NT2/D1 (cell line): ENCODE measurements around the gene DDHD1.
"Not testable (repeated sequence)": the region's sequence is repeated elsewhere in the genome, so short reads cannot be mapped to it uniquely, and the experiment has no call there.

ENCODE experiments used
- DNase-seq: peaks from one replicate; pipeline ENCODE4 v3.0.0-alpha.2; 2011; ENCODE audit warnings: low read depth, low spot score
- H3K27me3 ChIP-seq: 2 replicates; pipeline ENCODE4 v1.6.0; 2011; ENCODE audit warnings: mild to moderate bottlenecking; ENCODE audit not compliant: insufficient read length, insufficient read depth
- H3K36me3 ChIP-seq: 2 replicates; pipeline ENCODE4 v1.6.1; 2011; ENCODE audit warnings: mild to moderate bottlenecking, low read length, mixed read lengths; ENCODE audit not compliant: insufficient read depth, insufficient read length
- H3K4me1 ChIP-seq: 2 replicates; pipeline ENCODE4 v1.5.1; 2011; ENCODE audit not compliant: insufficient read depth, insufficient read length
- H3K4me3 ChIP-seq: 2 replicates; pipeline ENCODE4 v1.5.1; 2011; ENCODE audit warnings: low read depth; ENCODE audit not compliant: insufficient read length
- H3K9ac ChIP-seq: 2 replicates; pipeline ENCODE4 v1.6.0; 2011; ENCODE audit warnings: low read depth; ENCODE audit not compliant: insufficient read length
- H3K9me3 ChIP-seq: 2 replicates; pipeline ENCODE4 v1.5.1; 2011; ENCODE audit warnings: mild to moderate bottlenecking, low read length; ENCODE audit not compliant: insufficient read depth
- SUZ12 ChIP-seq: IDR thresholded peaks from 2 replicates; pipeline ENCODE4 v1.6.1; 2011; ENCODE audit not compliant: insufficient read length, insufficient read depth; ENCODE audit errors: extremely low read depth
- YY1 ChIP-seq: IDR thresholded peaks from 2 replicates; pipeline ENCODE4 v1.6.1; 2011; ENCODE audit not compliant: insufficient read length, insufficient read depth
- ZNF274 ChIP-seq: IDR thresholded peaks from 2 replicates; pipeline ENCODE4 v1.6.1; 2011; ENCODE audit warnings: mild to moderate bottlenecking, low read depth, low read length

DDHD1 gene

DNA sequence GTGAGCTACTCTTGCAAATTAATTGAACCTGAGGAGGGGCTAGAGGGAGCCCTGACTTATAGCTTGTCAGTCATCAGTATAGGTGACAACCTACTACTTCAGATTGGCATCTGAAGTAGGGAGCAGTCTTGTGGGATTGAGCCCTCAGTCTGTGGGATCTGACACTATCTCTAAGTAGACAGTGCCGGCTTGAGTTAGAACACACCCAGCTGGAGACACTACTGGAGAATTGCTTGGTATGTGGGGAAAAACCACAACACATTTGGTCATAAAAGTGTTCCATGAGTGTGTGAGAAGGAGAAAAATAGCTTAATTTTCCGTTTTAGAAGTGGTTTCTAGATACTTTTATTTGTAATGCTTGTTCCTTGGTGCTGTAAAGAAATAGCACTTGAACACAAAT is 30.5 kb upstream of the DDHD1 start:
- no peak overlapping the region for H3K4me3 ChIP-seq

DNA sequence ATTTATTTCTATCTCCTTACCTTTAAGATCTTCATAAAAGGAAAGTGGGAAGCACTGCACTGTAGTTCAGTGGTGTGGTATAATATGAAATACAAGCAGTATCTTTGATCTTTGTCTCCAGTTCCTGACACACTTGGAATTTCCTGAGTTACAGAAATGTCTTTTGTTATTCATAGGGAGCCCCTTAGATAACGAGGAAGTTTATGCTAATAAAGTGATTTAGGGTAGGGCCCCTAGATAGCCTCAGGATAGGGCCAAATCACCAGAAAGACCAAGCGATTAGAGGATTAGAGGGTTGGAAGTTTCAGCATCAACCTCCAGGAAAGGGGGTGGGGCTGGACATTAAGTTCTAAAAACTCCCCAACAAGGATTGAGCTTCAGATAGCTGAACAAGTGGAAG is 29.9 kb upstream of the DDHD1 start:
- H3K4me3 ChIP-seq: no peak overlapping the region
- no peak for DNase-seq
- no peak overlapping the region for H3K9ac ChIP-seq
- H3K27me3 ChIP-seq: no peaks in the 10 kb centered on the region
- no peak for TF ChIP-seq YY1
- TF ChIP-seq SUZ12: no peak
- TF ChIP-seq ZNF274: no peak
- no peaks in the 10 kb centered on the region for H3K36me3 ChIP-seq
- peaks cover 22% of the 10 kb centered on the region; the same call in 1 of the 2 replicates for H3K9me3 ChIP-seq
- no peaks in the 10 kb centered on the region for H3K4me1 ChIP-seq

More for the DNA sequence above, 30.5 kb upstream of the DDHD1 start:
- Histone ChIP-seq H3K36me3 (no peaks in the 10 kb centered on the region), H3K9ac (no peak overlapping the region), H3K4me1 (no peaks in the 10 kb centered on the region), H3K9me3 (peaks cover 22% of the 10 kb centered on the region; the same call in 1 of the 2 replicates), H3K27me3 (no peaks in the 10 kb centered on the region)
- no peak for TF ChIP-seq YY1
- TF ChIP-seq SUZ12: no peak
- no peak for TF ChIP-seq ZNF274
- no peak for DNase-seq

DNA sequence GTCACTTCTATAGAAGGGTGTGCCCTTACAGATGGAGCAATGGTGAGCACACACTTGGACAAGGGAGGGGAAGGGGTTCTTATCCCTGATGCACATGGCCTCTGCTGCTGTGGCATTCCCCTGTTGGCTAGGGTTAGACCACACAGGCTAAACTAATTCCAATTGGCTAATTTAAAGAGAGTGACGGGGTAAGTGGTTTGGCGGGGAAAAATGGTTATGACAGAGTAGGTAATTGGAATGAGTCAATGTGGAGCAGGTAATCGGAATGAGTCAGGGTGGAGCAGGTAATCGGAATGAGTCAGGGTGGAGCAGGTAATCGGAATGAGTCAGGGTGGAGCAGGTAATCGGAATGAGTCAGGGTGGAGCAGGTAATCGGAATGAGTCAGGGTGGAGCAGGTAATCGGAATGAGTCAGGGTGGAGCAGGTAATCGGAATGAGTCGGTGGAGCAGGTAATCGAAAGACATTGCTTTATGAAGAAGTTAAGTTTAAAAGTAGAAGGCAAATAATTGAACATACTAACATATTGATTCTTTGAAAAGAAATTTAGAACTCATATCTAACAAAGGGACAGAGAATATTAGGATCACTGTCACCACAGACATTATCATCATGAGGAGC is 28.4 kb upstream of the DDHD1 start:
- not testable (repeated sequence) for H3K36me3 ChIP-seq, H3K27me3 ChIP-seq, H3K9ac ChIP-seq, H3K4me3 ChIP-seq, DNase-seq, H3K4me1 ChIP-seq
- peaks cover 22% of the 10 kb centered on the region; the same call in 1 of the 2 replicates for H3K9me3 ChIP-seq

DNA sequence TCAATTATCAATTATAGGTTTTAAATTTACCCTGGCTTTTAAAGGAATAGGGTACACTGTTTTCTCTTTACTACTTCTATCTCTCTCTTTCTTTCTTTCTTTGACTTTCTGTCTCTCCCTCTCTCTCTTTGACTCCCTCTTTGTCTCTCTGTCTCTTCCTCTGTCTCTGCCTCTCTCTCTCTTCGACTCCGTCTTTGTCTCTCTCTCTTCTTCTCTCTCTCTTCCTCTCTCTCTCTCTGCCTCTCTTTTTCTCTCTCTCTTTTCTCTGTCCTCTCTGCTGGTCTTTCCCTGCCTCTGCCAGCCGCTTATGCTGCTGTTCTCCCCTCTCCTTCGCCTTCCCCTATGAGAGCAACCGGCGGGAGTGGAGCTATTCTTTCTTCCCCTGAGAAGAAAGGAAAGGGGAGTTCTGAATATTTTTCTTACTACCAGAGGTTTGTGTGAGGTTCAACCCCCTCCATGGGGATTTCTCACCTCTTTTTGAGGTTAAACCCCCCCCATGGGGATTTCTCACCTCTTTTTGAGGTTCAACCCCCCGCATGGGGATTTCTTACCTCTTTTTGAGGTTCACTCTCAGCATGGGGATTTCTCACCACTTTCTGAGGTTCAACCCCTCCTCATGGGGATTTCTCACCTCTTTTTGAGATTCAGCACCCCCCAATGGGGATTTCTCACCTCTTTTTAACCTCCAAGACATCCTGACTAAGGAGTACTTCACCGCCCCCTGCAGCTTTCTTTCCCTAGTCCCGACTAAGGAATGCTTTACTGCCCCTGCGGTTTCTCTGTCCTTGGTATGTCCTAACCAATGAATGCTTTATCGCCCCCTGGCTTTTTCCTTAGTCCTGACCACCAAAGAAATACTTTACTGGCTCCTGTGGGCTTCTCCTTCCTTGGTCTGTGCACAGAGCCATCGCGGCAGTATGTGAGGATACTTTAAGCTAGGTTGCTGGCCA is 27.4 kb upstream of the DDHD1 start:
- Histone ChIP-seq H3K36me3 (no peaks in the 10 kb centered on the region), H3K4me3 (no peak overlapping the region), H3K4me1 (no peaks in the 10 kb centered on the region), H3K27me3 (no peaks in the 10 kb centered on the region), H3K9me3 (peaks cover 22% of the 10 kb centered on the region; the same call in 1 of the 2 replicates), H3K9ac (no peak overlapping the region)
- no peak for TF ChIP-seq SUZ12
- TF ChIP-seq ZNF274: no peak
- TF ChIP-seq YY1: no peak
- peak; percentile 43 for DNase-seq

DNA sequence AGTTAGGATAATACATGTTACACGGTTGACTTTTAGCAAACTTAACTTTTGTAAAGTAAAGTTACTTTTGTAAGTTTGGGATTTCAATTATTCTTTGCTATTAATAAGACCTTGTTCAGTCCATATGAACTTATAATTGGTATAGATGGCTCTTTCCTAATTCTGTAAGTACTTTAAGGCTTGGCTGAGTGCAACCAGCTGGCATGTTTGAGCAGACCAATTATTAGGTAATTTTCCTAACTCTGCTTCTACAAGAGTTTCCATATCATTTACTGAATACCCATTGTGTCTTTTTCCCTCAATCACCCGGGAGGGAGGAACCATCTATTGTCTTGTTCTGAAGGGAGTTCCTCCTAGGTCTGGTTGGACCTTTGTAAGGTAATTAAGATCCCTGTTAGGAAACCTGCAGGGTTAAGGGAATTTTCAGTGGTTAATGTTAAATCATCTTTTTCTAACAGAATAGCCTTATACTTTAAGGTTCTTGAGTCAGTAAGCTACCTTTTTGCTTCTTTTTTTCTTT is 26.4 kb upstream of the DDHD1 start:
- H3K9me3 ChIP-seq: peaks cover 22% of the 10 kb centered on the region; the same call in 1 of the 2 replicates
- not testable (repeated sequence) for H3K4me3 ChIP-seq, DNase-seq, H3K4me1 ChIP-seq, H3K36me3 ChIP-seq, H3K27me3 ChIP-seq, H3K9ac ChIP-seq

DNA sequence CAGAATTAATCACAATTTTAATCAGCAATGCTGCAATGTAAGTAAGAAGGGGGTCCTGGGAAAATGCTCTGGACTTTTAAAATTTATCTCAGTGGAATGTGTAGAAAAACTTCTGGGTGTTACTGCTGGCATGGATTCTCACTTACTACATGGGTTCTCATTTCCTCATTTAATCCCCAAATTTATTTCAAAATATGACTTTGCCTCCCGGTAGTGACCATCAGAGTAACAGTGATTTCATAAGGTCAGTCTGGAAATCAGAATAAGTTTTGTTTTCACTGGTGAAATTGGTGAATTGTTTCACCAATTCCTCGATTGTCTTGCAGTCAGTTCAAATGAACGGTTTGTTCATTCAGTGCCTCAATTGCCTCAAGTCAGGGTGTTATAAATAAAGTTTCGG is 22.3 kb upstream of the DDHD1 start:
- H3K9me3 ChIP-seq: no peaks in the 10 kb centered on the region
- H3K9ac ChIP-seq: no peak overlapping the region
- no peak for DNase-seq
- H3K4me3 ChIP-seq: no peak overlapping the region
- no peak for TF ChIP-seq ZNF274
- TF ChIP-seq YY1: no peak
- no peak for TF ChIP-seq SUZ12
- H3K36me3 ChIP-seq: no peaks in the 10 kb centered on the region
- no peaks in the 10 kb centered on the region for H3K27me3 ChIP-seq
- H3K4me1 ChIP-seq: no peaks in the 10 kb centered on the region

DNA sequence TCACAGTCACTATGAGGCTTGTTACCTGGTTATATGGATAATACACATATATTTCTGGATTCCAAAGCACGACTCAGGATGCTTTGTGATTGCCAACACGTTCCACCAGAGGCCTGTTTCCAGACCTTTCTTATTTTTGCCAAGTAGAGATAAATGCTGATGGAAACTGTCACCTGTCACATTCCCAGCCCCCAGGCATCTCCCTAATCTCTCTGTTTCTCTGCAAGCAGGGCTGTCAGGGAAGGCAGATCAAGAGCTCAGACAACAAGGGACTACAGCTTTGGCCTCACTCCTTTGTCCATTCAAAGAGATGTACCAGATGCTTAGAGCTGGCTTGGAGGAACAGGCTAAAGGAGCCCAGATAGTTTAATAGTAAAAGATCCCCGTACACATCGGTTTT is 21.8 kb upstream of the DDHD1 start:
- Histone ChIP-seq H3K4me1 (no peaks in the 10 kb centered on the region), H3K9me3 (no peaks in the 10 kb centered on the region), H3K4me3 (no peak overlapping the region), H3K36me3 (no peaks in the 10 kb centered on the region), H3K9ac (no peak overlapping the region), H3K27me3 (no peaks in the 10 kb centered on the region)
- no peak for TF ChIP-seq YY1
- no peak for TF ChIP-seq SUZ12
- TF ChIP-seq ZNF274: no peak
- no peak for DNase-seq
